GM21515 (cell line): Measurements from ENCODE around the gene NUDT17.
A peak's percentile ranks its signal among the peaks of the same experiment; 100 is the strongest.
"Not testable (repeated sequence)": the region's sequence is repeated elsewhere in the genome, so short reads cannot be mapped to it uniquely, and the experiment has no call there.

Source experiments
- ATAC-seq: cut with Tn5 transposase; IDR thresholded peaks from one replicate; pipeline ENCODE4 v1.9.1; 2021; ENCODE audit not compliant: unreplicated experiment

NUDT17 gene, protein sequence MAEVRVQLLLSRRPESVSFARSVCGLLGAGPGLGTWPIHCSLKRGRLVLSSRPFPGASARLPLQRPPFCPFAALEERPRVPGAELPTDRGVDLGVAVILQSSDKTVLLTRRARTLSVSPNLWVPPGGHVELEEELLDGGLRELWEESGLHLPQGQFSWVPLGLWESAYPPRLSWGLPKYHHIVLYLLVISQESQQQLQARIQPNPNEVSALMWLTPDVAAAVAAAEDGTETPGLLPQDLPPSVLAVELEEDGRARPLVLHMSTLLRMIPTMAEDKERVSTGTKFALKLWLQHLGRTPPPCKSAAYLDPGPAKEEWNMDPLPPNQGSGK

DNA sequence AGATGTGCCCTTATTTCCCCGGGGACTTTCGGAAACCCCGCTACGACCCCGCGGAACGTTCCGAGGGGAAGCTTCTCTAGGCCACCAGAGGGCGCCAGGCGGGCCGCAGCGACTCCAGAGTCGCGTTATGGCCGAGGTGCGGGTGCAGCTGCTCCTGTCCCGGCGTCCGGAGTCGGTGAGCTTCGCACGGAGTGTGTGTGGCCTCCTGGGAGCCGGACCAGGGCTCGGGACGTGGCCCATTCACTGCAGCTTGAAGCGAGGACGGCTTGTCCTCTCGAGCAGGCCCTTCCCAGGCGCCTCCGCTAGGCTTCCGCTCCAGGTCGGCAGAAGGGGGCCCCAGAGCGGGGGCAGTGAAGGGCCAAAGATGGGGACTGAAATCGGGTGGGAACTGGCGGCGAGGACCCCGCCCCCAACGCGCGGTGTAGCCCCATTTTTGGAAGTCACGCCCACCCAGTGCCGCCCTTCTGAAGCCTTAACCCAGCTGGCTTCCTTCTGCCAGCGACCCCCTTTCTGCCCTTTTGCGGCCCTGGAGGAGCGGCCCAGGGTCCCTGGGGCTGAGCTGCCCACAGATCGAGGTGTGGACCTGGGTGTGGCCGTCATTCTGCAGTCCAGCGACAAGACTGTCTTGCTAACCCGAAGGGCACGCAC is at the start of gene NUDT17:
NUDT17 (plus strand) TSS at position 117 of the 648 bp plus-strand sequence; CDS start at position 128, 11 bp downstream.
- ATAC-seq: peak; percentile 62

DNA sequence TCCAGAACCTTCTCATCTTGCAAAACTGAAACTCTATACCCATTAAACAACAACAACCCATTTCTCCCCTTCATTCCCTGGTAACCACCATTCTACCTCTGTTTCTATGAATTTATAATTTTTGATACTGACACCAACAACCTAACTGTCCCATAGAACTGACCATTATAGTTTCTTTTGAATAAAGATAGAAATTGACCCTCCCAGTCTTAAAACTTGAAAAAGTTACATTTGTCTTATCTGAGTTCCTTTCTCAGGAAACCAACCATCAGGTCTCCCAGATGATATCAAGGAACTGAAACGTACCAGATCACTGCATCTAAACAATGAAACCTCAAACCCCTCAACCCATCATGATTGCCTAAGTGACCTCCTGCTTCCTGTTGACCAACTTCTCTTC is 48.7 kb upstream of the NUDT17 start:
- no peak for ATAC-seq

DNA sequence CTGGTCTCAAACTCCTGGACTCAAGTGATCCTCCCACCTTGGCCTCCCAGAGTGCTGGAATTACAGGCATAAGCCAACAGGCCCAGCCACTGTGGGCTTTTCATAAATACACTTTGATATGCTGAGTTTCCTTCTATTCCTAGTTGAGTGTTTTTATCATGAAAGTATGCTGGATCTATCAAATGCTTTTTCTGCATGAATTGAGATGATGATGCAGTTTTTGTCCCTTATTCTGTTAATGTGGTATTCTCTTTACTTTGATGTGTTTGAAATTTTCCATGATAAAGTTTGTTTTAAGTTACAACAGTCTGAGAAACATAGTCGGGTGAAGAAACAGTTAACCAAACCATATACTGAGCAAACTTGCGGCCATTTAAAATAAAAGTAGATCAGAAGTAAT is 45.6 kb upstream of the NUDT17 start:
- no peak for ATAC-seq

DNA sequence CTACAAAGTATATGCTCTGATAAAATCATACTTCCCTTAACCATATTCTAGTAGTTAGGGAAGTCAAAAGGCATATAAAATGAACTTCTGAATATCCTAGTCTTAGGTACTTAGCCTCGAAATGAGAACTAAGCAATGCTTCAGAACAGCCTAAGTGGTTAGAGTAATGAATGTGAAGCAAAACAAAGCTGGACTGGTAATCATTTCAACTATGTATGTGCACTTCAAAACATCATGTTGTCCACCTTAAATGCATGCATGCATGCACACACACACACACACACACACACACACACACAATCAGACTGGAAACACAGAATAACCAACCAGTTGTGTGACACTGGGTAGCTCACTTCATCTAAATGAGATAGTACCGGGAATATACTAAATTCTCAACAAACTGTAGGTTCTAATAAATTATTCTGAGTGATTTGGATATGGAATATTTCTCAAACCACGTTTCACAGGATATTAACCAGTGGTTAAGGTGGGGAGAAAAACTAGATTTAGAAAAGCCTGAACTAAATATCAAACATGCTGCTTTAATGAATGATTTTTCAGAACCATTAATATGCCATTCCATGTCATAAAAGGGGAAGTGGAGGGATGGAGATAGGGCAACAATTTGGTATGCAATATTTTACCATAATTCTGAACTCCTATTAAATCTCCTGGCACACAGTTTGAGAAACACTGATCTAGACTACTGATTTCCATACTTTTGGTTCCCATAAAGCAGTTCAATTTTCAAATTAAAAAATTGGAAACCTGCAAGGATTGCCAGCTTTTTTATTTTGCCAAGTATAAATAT is 41.0 kb upstream of the NUDT17 start:
- no peak for ATAC-seq

DNA sequence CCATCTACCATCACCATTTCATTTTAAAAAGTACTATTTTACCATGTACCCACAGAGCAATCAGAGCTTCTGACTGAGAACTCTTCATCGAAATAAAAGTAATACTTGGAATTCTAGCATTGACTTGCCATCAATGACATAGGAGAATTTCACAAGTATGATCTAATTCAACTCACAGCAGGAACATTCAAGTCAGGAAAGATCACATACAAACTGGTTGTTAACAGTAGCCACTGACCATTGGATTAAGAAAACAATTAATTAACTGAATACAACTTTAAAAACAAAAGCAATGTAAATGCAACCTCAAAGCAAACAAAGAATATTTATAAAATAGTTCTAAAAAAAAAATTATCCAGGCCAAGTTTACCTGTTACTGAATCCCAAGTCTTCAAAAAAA is 40.4 kb upstream of the NUDT17 start:
- ATAC-seq: no peak

DNA sequence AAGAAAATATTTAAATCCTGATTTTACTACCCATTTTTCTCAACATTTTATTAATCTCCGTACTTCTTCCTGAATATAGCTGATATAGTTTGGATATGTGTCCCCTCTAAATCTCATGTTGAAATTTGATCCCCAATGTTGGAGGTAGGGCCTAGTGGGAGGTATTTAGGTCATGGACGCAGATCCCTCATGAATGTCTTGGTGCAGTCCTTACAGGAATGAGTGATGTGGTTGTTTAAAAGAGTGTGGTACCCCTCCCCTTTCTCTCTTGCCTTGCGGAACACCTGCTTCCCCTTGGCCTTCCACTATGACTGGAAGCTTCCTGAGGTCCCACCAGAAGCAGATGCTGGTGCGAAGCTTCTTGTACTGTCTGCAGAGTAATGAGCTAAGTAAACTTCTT is 39.0 kb upstream of the NUDT17 start:
- no peak for ATAC-seq

DNA sequence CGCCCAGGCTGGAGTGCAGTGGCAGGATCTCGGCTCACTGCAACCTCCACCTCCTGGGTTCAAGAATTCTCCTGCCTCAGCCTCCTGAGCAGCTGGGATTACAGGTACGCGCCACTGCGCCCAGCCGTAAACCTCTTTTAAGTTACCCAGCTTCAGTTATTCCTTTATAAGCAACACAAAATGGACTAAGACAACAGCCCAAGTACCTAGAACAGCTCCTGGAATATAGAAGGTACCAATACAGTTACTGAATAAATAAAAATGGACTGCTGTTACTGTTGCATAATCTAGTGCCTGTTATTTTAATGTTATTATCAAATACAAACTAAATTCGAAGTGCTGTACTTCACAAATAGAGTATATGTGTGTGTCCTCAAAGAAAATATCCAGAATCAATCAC is 38.6 kb upstream of the NUDT17 start:
- ATAC-seq: no peak

DNA sequence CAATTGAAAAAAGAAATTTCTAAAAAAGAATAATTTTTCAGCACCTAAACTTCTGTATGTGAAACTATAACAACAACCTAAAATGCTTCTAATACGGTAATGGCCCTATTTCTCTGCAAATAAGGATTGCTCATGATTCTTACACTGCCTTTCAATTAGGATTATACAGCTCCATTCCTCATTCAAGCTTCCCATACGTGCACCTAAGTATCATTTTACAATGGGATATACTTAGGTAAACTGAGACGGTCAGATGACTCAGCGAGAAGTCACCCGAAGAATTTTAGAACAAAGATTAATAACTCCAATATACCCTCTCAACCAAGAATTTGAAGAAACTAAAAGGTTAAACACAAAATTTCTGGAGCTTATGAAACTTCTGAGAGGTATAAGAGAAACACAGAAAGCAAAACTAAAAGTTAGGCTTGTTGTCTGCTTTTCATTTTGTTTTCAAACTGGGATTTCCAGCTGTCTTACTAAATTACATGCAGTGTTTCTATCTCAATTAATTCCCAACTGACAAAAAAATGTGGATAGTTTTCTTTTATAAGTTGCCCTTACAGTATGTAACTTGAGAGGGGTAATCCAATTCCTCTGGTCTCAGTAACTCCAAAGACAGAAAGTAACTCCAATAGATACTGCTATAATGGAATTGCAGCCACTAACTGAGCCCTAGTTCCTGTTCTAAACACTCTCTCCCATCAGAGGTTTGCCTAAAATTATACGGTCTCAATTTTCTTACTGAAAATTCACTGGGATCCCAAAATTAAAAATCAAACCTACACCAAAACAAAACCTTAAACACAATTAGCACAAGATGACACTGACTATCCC is 32.2 kb upstream of the NUDT17 start:
- not testable (repeated sequence) for ATAC-seq

DNA sequence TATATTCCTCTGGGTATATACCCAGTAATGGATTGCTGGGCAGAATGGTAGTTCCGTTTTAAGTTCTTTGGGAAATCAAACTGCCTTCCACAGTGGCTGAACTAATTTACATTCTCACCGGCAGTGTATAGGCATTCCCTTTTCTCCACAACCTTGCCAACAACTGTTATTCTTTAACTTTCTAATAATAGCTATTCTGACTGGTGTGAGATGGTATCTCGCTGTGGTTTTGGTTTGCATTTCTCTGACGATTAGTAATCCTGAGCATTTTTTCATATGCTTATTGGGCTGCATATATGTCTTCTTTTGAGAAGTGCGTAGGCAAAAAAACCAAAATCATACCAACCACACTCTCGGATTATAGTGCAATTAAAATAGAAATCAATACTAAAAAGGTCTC is 27.3 kb upstream of the NUDT17 start:
- ATAC-seq: not testable (repeated sequence)

DNA sequence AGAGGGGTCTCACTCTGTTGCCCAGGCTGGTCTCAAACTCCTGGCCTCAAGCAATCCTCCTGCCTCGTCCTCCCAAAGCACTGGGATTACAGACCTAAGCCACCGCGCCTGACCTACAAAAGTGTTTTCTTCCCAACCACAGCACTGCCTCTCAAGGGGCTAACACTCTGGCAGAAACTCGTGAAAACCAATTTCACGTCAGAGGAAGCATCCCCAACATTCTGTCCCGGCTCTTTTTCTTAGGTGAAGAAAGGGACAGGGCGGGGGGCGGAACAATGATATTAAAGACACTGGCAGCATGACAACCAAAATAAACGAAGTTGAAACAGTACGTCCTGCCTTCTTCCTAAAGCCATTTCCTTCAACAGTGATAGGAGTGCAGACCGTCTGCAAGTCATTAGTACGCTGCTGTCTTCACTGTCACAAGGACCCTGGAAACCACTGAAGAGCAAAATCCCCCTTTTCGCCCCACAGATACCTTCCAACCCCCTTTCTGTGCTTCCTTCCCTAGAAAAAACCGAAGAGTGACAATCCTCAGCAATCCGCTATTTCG is 22.6 kb upstream of the NUDT17 start:
- not testable (repeated sequence) for ATAC-seq

DNA sequence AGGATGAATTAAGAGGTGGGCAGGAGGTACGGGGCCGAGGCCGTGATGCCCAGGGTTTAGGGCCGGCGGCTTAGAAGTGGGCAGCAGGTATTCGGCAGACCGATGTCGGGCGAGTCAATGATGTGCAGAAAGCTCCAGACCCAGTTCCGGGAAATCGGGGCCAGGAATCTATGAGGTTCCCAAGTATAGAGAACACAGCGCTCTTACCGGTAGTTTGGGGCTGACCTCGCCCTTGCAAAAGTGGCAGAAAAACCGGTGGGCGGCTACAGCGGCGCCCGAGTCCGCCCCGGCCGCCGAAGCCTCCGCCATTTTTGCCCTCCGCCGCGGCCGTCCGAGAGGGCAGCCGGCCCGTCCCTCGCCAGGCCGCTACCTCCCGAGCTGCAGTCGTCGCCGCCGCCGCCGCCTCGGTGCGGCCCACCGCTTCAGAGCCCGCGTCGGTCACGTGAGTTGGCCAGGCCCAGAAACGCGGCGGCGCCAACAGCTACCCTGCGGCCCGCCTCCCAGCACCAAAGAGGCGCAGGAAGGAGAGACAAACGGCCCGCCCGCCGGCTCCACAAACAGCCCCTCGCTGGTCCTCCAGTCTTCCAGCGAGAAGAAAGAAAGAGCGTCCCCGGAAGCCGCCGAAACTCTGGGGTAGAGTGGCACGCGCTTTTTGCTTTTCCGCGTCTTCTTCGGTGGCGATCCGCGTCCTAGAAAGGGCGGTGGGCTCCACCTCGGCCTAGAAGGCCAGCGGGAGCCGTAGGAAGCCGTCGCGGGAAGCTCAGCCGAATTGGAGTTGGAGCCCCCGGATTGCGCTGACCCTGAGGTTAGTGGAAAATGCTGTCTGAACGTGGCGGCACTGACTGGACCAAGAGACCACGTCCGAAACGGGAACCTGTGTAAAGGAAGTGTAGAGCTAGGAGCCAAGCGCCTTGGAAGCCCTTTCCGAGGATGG is 21.6 kb upstream of the NUDT17 start, which contains the start of the genes POLR3C and RNF115:
POLR3C (plus strand) TSS at position 636 of the 934 bp plus-strand sequence. CDS start 1,577 bp downstream, outside the sequence.
RNF115 (minus strand) TSS at position 531 of the 934 bp plus-strand sequence; CDS start at position 309, 222 bp downstream.
- ATAC-seq: peak; percentile 81

DNA sequence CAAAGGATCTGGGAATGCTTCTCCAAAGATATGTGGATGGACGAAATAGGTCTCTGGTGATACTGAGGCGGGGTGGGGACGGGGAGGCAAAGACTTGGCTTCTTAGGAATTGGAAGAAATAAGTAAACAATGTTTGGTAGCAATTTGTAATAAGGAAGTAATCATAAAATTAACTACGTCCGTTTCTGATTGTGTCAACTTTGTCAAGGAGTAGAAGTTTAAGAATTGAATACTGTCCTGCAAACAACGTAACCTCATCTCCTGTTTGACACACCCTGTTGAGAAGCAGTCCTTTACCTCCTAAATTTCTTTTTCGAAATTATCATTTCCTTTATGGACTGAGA is 21.0 kb upstream of the NUDT17 start:
- ATAC-seq: no peak

DNA sequence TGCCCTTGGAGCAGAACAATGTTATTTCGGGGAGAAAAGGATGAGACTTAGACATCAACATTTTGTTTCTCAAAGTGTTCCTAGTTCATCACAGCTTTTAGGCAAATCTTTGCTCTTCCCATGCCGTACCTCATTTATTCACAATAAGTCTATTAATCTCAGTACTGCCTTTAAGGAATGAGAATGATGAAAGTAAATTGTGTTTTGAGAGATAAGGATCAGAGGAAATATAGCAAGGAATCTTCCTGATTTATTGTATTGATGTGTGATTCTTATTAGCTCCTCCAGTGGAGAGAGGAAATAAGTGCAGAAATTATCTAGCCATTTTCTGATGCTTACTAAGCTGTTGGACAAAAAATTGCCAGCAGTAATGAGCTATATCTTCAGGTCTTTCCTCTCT is 19.4 kb upstream of the NUDT17 start:
- ATAC-seq: no peak

DNA sequence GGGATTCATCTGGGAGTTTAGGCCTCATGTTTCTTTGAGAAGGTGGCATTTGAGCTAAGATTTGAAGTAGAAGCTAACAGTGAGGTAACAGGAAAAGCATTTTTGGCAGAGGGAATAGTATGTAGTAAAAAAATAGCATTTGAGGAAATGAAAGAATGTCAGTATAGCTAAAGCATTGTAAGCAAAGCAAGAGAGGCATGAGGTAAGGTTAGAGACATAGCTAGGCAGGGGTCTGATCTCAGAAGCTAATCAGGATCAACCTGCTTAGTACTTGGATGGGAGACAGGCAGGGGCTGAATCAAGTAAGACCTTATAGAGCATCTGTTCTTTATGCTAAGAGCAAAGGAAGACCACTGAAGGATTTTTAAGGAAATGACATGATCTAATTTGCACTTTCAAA is 17.5 kb upstream of the NUDT17 start:
- ATAC-seq: no peak

DNA sequence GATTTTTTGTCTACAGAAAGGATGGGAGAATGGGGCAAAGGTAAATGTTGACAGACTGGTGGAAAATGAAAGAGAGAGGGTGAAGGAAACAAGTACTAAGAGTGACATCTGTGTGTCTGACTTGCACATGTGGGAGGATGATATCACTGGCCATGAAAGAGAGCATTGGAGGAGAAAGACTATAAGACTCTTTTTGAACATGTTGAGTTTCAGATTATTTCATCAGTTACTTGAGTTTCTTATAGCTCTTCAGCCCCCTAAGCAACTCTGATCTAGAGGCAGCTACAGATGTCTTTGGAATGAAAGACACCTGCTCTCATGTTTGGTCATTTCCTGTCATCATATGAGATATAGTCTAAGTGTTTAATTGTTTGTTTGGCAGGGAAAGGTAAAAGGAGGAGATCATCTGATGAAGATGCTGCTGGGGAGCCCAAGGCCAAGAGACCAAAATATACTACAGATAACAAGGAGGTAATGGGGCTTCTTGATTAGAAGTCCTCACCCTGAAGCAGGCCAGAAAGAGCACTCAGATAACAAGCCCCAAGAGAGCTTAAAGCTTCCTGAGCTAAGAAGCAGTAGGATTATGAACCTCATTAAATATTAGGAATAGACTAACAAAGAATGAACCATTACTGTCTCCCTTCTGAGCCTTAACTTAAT is 16.9 kb upstream of the NUDT17 start:
- ATAC-seq: no peak

DNA sequence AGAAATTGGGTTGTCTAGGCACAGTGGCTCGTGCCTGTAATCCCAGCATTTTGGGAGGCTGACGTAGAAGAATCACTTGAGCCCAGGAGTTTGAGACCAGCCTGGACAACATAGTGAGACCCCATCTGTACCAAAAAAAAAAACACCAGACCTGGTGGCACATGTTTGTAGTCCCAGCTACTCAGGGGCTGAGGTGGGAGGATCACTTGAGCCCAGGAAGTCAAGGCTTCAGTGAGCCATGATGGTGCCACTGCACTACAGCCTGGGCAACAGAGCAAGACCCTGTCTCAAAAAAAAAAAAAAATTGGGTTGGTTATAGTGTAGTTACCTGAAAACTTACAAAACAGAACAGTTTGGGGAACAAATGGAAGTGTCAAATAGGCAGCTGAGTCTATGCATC is 14.6 kb upstream of the NUDT17 start:
- not testable (repeated sequence) for ATAC-seq

DNA sequence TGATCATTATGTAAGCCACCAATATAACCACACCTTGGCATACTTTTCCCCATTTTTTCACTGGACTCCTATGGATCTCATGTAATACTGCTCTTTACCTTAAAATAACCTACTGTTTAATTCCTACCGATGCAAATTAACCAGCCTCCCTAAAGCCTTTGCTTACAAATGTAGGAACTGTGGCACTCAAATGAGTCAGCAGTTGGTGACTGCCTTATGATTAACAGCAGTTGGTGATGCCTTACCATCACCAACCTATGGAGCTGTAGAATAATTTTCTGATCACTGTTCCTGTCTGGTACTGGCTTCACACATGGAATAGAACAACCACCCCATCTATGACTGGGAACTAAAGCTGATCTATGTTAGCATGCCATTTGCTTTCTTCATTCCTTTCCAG is 7.8 kb upstream of the NUDT17 start:
- ATAC-seq: no peak

DNA sequence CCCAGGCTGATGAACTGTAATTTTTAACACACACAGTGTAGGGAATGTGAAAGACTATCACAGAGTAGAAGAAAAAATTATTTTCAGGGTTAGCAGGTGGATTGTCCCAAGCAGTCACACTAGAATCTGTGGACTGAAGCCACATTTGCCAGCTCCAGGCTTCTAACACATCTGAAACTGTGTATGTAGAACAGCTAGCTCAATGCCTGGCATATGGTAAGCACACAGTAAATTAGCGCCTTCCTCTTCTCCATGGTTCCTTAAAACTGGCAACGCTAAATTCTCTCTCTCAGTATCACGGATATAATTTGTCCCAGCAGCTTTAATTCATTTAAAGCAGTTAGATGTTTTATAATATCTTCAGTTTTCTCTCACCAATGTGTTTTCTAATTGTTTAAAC is 2.4 kb upstream of the NUDT17 start:
- no peak for ATAC-seq

DNA sequence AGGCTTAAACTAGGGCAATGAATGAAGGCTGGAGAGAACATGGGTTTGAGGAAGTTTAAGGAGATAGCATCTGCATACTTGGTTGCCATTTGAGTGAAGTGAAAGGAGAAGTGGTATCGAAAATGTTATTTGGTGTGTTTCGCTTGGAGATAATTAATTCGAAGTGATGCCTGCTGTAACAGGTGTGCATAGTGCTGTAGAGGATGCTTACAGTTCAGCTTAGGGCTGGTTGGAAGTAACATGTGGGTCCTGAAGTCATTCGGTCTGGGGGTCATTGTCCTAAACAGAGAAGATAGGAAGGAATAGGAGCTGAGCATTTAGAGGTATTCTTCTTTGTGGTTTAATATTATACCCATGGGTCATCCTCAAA is 301 bp upstream of the NUDT17 start:
- ATAC-seq: peak; percentile 75
